Testis (tissue), 3 donors: ENCODE measurements around the gene EHD4. TPM values are rescaled to one million over a fixed set of nuclear protein-coding genes. Genes with fewer than 3 reads are reported as not detected.

Experiments used
- DNase-seq: peaks from one replicate; pipeline ENCODE4 v3.0.0-alpha.2; 2019
- H3K27ac ChIP-seq, 2 donors: fragments of 200-600 bp; sonication (generic); one replicate each; pipeline ENCODE4 v1.5.1; 2019
- H3K27me3 ChIP-seq: fragments of 200-600 bp; sonication (generic); one replicate; pipeline ENCODE4 v1.5.1; 2019
- H3K36me3 ChIP-seq: fragments of 200-600 bp; sonication (generic); one replicate; pipeline ENCODE4 v1.5.1; 2017; ENCODE audit warnings: low read depth; ENCODE audit errors: missing control alignments
- H3K4me1 ChIP-seq: fragments of 200-600 bp; sonication (generic); one replicate; pipeline ENCODE4 v1.5.1; 2019
- H3K4me3 ChIP-seq, 2 donors: fragments of 200-600 bp; sonication (generic); one replicate each; pipeline ENCODE4 v1.5.1; 2017 to 2019
- H3K9me3 ChIP-seq: fragments of 200-600 bp; sonication (generic); one replicate; pipeline ENCODE4 v1.5.1; 2017
- CTCF ChIP-seq, 3 experiments: fragments of 450-650 bp in 2 of 3; fragments of 200-600 bp in 1 of 3; sonication (generic) in 1 of 3; IDR thresholded peaks; one replicate each; pipeline ENCODE4 v1.5.1; 2016 to 2019; ENCODE audit warnings: antibody characterized with exemption in 3 of 3, mild to moderate bottlenecking in 2 of 3, moderate library complexity in 1 of 3
- POLR2A ChIP-seq: fragments of 450-650 bp; IDR thresholded peaks from one replicate; pipeline ENCODE4 v1.6.1; 2017; ENCODE audit warnings: antibody characterized with exemption, mild to moderate bottlenecking, moderate library complexity
- WGBS, 2 donors: methylation state at CpG; one replicate each; pipeline ENCODE4 v1.1.5; 2018; 5-methylcytosine and 5-hydroxymethylcytosine counted together
- intact Hi-C: fragments of 100-400 bp; cut with DNase I; formaldehyde crosslinking; loops from one replicate; pipeline ENCODE4 v1.15.1; 2023; ENCODE audit warnings: low total_unique reads
- polyA plus RNA-seq: library from polyadenylated mRNA; stranded (reverse); fragments of 350-450 nt; fragmentation: Illumina TruSeq; extraction: RNeasy Lipid Tissue Mini Kit (QIAGEN cat#74804); gene quantifications from one replicate; pipeline ENCODE4 v1.2.3, GENCODE V29; 2014; ENCODE audit warnings: low read depth, low replicate concordance; ENCODE audit not compliant: insufficient read depth
- total RNA-seq, 2 donors: library from RNA; depleted of rRNA; stranded (reverse); fragments of >200 nt; gene quantifications; one replicate each; pipeline ENCODE4 v1.2.3, GENCODE V29; 2016

Gene EHD4
- total and polyA plus RNA-seq, 3 donors from 2014 or later, result 8.0 to 10.2 (median 9.4) TPM

- Histone ChIP-seq H3K4me3 (no peak overlapping the region), H3K36me3 (no peaks in the 10 kb centered on the region), H3K9me3 (no peaks in the 10 kb centered on the region), H3K4me1 (peaks cover 10% of the 10 kb centered on the region), H3K27ac (no peak overlapping the region), H3K27me3 (no peaks in the 10 kb centered on the region)
- peak; percentile 56 for DNase-seq
- 39 to 54% methylated on average over 8 of the region's 8 CpGs for WGBS, 2 donors
- TF ChIP-seq POLR2A (no peak), CTCF (IDR thresholded peaks at IDR 0.05) (no peak)
- intact Hi-C loops, result no loop called here
Observed at GRCh38 chr15:41944313-41944940, 27.9 kb downstream of the EHD4 start.

- no peak for DNase-seq
- H3K27me3 ChIP-seq, result no peaks in the 10 kb centered on the region
- 84 to 90% methylated on average over 6 of the region's 6 CpGs for WGBS, 2 donors
- H3K27ac ChIP-seq, result no peak overlapping the region
- no peaks in the 10 kb centered on the region for H3K36me3 ChIP-seq
- TF ChIP-seq POLR2A (no peak), CTCF (IDR thresholded peaks at IDR 0.05) (no peak)
- H3K4me1 ChIP-seq, result peaks cover 10% of the 10 kb centered on the region
- H3K4me3 ChIP-seq, result no peak overlapping the region
- no peaks in the 10 kb centered on the region for H3K9me3 ChIP-seq
- intact Hi-C loops, result no loop called here
Observed at GRCh38 chr15:41943543-41944312, 28.6 kb downstream of the EHD4 start.

- 83 to 88% methylated on average over 7 of the region's 7 CpGs for WGBS, 2 donors
- no peak overlapping the region for H3K4me3 ChIP-seq
- peaks cover 10% of the 10 kb centered on the region for H3K4me1 ChIP-seq
- DNase-seq, result no peak
- H3K27me3 ChIP-seq, result no peaks in the 10 kb centered on the region
- H3K27ac ChIP-seq, result no peak overlapping the region
- intact Hi-C loops, result no loop called here
- no peaks in the 10 kb centered on the region for H3K36me3 ChIP-seq
- TF ChIP-seq CTCF (IDR thresholded peaks at IDR 0.05) (no peak), POLR2A (no peak)
- H3K9me3 ChIP-seq, result no peaks in the 10 kb centered on the region
Observed at GRCh38 chr15:41942886-41943285, 29.5 kb downstream of the EHD4 start.

GRCh38 chr15:41941644-41942415, 30.5 kb downstream of the EHD4 start:
- no peak for DNase-seq
- intact Hi-C loops, result no loop called here
- TF ChIP-seq CTCF (IDR thresholded peaks at IDR 0.05), result no peak
- no peak for TF ChIP-seq POLR2A
- Histone ChIP-seq H3K27ac (no peak overlapping the region), H3K27me3 (no peaks in the 10 kb centered on the region), H3K4me1 (peaks cover 10% of the 10 kb centered on the region), H3K4me3 (no peak overlapping the region), H3K36me3 (no peaks in the 10 kb centered on the region), H3K9me3 (no peaks in the 10 kb centered on the region)
- WGBS, 2 donors, result 90 to 91% methylated on average over 21 to 22 of the region's 22 CpGs
